DOHH2 (cell line): Measurements from ENCODE around the gene SLC15A1.

ENCODE experiments used
- H3F3A ChIP-seq: fragments of 200-600 bp; sonication (generic), shearing (Covaris generic); 2 replicates; pipeline ENCODE4 v1.6.0; 2016; ENCODE audit warnings: antibody characterized with exemption, mild to moderate bottlenecking; ENCODE audit not compliant: control insufficient read depth, insufficient read depth
- H3K27ac ChIP-seq: fragments of 200-600 bp; sonication (generic); 2 replicates; pipeline ENCODE4 v1.5.1; 2014; ENCODE audit warnings: low read depth, mild to moderate bottlenecking, low read length, moderate library complexity
- H3K27me3 ChIP-seq: fragments of 200-600 bp; sonication (generic); 2 replicates; pipeline ENCODE4 v1.6.1; 2014; ENCODE audit warnings: mild to moderate bottlenecking, low read length, mixed read lengths; ENCODE audit not compliant: control insufficient read depth
- H3K36me3 ChIP-seq: fragments of 200-600 bp; sonication (generic); 2 replicates; pipeline ENCODE4 v1.6.1; 2014; ENCODE audit warnings: mild to moderate bottlenecking, low read length, moderate library complexity, mixed read lengths; ENCODE audit not compliant: control insufficient read depth
- H3K4me1 ChIP-seq: fragments of 200-600 bp; sonication (generic); 2 replicates; pipeline ENCODE4 v1.6.1; 2014; ENCODE audit warnings: mild to moderate bottlenecking, low read length, mixed read lengths; ENCODE audit not compliant: control insufficient read depth
- H3K4me2 ChIP-seq: fragments of 200-600 bp; sonication (generic); 2 replicates; pipeline ENCODE4 v1.6.0; 2014; ENCODE audit warnings: mild to moderate bottlenecking, low read length, moderate library complexity
- H3K4me3 ChIP-seq: fragments of 200-600 bp; sonication (generic); 2 replicates; pipeline ENCODE4 v1.5.1; 2014; ENCODE audit warnings: mild to moderate bottlenecking, low read length, mixed read lengths
- H3K79me2 ChIP-seq: fragments of 200-600 bp; sonication (generic); 2 replicates; pipeline ENCODE4 v1.6.1; 2014; ENCODE audit warnings: mild to moderate bottlenecking, low read length, mixed read lengths; ENCODE audit not compliant: control insufficient read depth
- H3K9me2 ChIP-seq: fragments of 200-600 bp; sonication (generic); replicated peaks from 2 replicates; pipeline ENCODE4 v1.6.1; 2014; ENCODE audit warnings: mild to moderate bottlenecking, low read length, mixed read lengths; ENCODE audit not compliant: control insufficient read depth
- H3K9me3 ChIP-seq: fragments of 200-600 bp; sonication (generic); 2 replicates; pipeline ENCODE4 v1.6.1; 2014; ENCODE audit warnings: antibody characterized with exemption, low read length, mixed read lengths; ENCODE audit not compliant: control insufficient read depth, insufficient read depth
- H4K20me1 ChIP-seq: fragments of 200-600 bp; sonication (generic); 2 replicates; pipeline ENCODE4 v1.6.0; 2014; ENCODE audit warnings: low read depth, mild to moderate bottlenecking, antibody characterized with exemption, low read length, moderate library complexity; ENCODE audit not compliant: control insufficient read depth, insufficient read depth
- CTCF ChIP-seq: fragments of 200-600 bp; sonication (generic); IDR thresholded peaks from one replicate; pipeline ENCODE4 v1.5.1; 2014; ENCODE audit warnings: antibody characterized with exemption, mild to moderate bottlenecking, low read depth, low read length; ENCODE audit not compliant: poor library complexity, severe bottlenecking
- EZH2phosphoT487 ChIP-seq: fragments of 200-600 bp; sonication (generic); IDR thresholded peaks from 2 replicates; pipeline ENCODE4 v1.6.1; 2017; ENCODE audit warnings: borderline replicate concordance, mild to moderate bottlenecking, antibody characterized with exemption, low read length, moderate library complexity, mixed read lengths

SLC15A1 gene

DNA sequence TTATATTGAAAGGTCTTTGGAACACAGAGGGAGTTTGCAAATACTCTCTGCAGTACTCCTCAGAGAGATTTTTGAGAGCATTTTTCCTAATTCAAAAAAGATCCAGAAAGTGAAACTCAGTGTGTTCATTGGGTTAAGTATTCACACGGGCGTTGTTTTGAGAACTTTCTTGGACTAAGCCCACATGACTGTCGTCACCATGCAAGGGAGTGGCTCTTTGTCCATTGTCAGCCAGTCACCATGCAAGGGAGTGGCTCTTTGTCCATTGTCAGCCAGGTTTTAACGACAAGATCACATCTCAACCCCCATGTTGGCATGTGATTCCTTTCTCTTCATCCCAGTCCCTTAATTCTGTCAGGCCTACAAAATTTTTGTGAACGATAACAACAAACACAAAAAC lies 94.3 kb downstream of the SLC15A1 start:
- no peaks in the 10 kb centered on the region for H3K9me2 ChIP-seq
- no peaks in the 10 kb centered on the region for H3K79me2 ChIP-seq
- no peaks in the 10 kb centered on the region for H3F3A ChIP-seq
- no peak overlapping the region for H3K4me2 ChIP-seq
- no peaks in the 10 kb centered on the region for H4K20me1 ChIP-seq
- TF ChIP-seq EZH2phosphoT487, result no peak
- TF ChIP-seq CTCF, result no peak
- H3K9me3 ChIP-seq, result no peaks in the 10 kb centered on the region
- H3K4me1 ChIP-seq, result no peaks in the 10 kb centered on the region
- H3K36me3 ChIP-seq, result no peaks in the 10 kb centered on the region
- peaks cover 2% of the 10 kb centered on the region for H3K27me3 ChIP-seq
- H3K4me3 ChIP-seq, result no peak overlapping the region
- no peak overlapping the region for H3K27ac ChIP-seq

DNA sequence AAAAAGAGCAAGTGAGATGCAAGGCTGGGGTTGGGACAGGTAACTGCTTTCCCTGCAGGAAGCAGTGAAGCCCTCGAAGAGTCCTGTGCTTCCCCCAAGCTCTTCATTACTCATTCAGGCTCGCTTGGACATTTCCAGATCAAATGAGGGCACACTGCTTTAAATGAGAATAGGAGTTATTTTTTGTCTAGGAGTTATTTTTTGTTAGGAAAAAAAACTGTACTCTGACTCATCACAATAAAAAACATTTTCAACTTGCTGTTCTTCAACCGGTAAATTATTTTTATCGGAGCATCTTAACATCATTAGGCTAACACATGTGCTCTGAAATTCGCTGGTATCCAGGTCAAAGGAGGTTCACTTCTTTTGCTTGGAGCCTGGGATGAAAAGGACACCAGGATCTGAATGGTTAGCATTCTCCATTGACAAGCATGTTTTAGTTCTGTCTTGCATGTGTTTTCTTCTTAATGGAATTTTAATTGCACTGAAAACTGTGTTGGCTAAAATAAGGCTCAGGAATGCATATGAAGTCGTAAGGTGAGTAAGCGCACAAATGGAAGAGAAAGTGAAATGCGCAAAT lies 94.9 kb downstream of the SLC15A1 start:
- Histone ChIP-seq H3K4me1 (no peaks in the 10 kb centered on the region), H4K20me1 (no peaks in the 10 kb centered on the region), H3K4me2 (no peak overlapping the region), H3K27me3 (peaks cover 5% of the 10 kb centered on the region), H3K9me2 (no peaks in the 10 kb centered on the region), H3F3A (no peaks in the 10 kb centered on the region), H3K27ac (no peak overlapping the region), H3K36me3 (no peaks in the 10 kb centered on the region), H3K4me3 (no peak overlapping the region), H3K79me2 (no peaks in the 10 kb centered on the region), H3K9me3 (no peaks in the 10 kb centered on the region)
- TF ChIP-seq CTCF (no peak), EZH2phosphoT487 (no peak)

- no peaks in the 10 kb centered on the region for H3K36me3 ChIP-seq
- H3K4me3 ChIP-seq, result no peak overlapping the region
- no peaks in the 10 kb centered on the region for H3K4me1 ChIP-seq
- no peak for TF ChIP-seq CTCF
- TF ChIP-seq EZH2phosphoT487, result no peak
- no peaks in the 10 kb centered on the region for H4K20me1 ChIP-seq
- H3K9me3 ChIP-seq, result no peaks in the 10 kb centered on the region
- H3K79me2 ChIP-seq, result no peaks in the 10 kb centered on the region
- no peaks in the 10 kb centered on the region for H3F3A ChIP-seq
- H3K4me2 ChIP-seq, result no peak overlapping the region
- no peaks in the 10 kb centered on the region for H3K9me2 ChIP-seq
- peaks cover 5% of the 10 kb centered on the region for H3K27me3 ChIP-seq
- no peak overlapping the region for H3K27ac ChIP-seq
Observed at GRCh38 chr13:98656223-98656622, 96.2 kb downstream of the SLC15A1 start.
